Stomach smooth muscle (tissue), 2 donors: ENCODE results near the gene PKHD1.

Experiments
- H3K27ac ChIP-seq: one replicate; pipeline ENCODE4 v1.7.0; 2013; ENCODE audit warnings: mild to moderate bottlenecking, low read length, inconsistent platforms
- H3K27me3 ChIP-seq, 2 donors: one replicate each; pipeline ENCODE4 v1.7.0; 2013; ENCODE audit warnings: low read length in 2 of 2; ENCODE audit not compliant: insufficient read depth in 2 of 2, control insufficient read depth in 1 of 2
- H3K36me3 ChIP-seq, 2 donors: one replicate each; pipeline ENCODE4 v1.7.0; 2013; ENCODE audit warnings: low read length in 2 of 2; ENCODE audit not compliant: control insufficient read depth in 2 of 2, insufficient read depth in 2 of 2
- H3K4me1 ChIP-seq: one replicate; pipeline ENCODE4 v1.7.0; 2013; ENCODE audit warnings: low read length; ENCODE audit not compliant: control insufficient read depth, insufficient read depth
- H3K4me3 ChIP-seq, 2 donors: one replicate each; pipeline ENCODE4 v1.7.0; 2013; ENCODE audit warnings: low read length in 2 of 2
- H3K9ac ChIP-seq, 2 donors: one replicate each; pipeline ENCODE4 v1.7.0; 2013; ENCODE audit warnings: low read length in 2 of 2, mild to moderate bottlenecking in 1 of 2
- H3K9me3 ChIP-seq, 2 donors: one replicate each; pipeline ENCODE4 v1.7.0; 2013; ENCODE audit warnings: low read length in 2 of 2; ENCODE audit not compliant: control insufficient read depth in 2 of 2
- donor health status: healthy.
- donor health status: Pancreatic carcinoma.

PKHD1 gene

GRCh38 chr6:51901766-51902764, 185.3 kb downstream of the PKHD1 start:
- H3K4me3 ChIP-seq: no peak overlapping the region
- no peak overlapping the region for H3K9ac ChIP-seq
- H3K4me1 ChIP-seq: no peaks in the 10 kb centered on the region
- no peaks in the 10 kb centered on the region for H3K36me3 ChIP-seq
- no peak overlapping the region for H3K27ac ChIP-seq
- no peaks in the 10 kb centered on the region for H3K27me3 ChIP-seq
- H3K9me3 ChIP-seq: no peaks in the 10 kb centered on the region

GRCh38 chr6:51893366-51893765, 194.0 kb downstream of the PKHD1 start:
- no peak overlapping the region for H3K27ac ChIP-seq
- no peaks in the 10 kb centered on the region for H3K4me1 ChIP-seq
- no peaks in the 10 kb centered on the region for H3K9me3 ChIP-seq
- H3K4me3 ChIP-seq: no peak overlapping the region
- H3K27me3 ChIP-seq: no peaks in the 10 kb centered on the region
- H3K9ac ChIP-seq: no peak overlapping the region
- H3K36me3 ChIP-seq: no peaks in the 10 kb centered on the region

- no peaks in the 10 kb centered on the region for H3K36me3 ChIP-seq
- H3K4me1 ChIP-seq: no peaks in the 10 kb centered on the region
- no peaks in the 10 kb centered on the region for H3K9me3 ChIP-seq
- no peaks in the 10 kb centered on the region for H3K27me3 ChIP-seq
- H3K9ac ChIP-seq: no peak overlapping the region
- H3K4me3 ChIP-seq: no peak overlapping the region
- no peak overlapping the region for H3K27ac ChIP-seq
These were observed 194.7 kb downstream of the PKHD1 start for GRCh38 chr6:51892750-51893149.

GRCh38 chr6:51892339-51892738, 195.1 kb downstream of the PKHD1 start:
- Histone ChIP-seq H3K4me1 (no peaks in the 10 kb centered on the region), H3K9me3 (no peaks in the 10 kb centered on the region), H3K9ac (no peak overlapping the region), H3K27ac (no peak overlapping the region), H3K4me3 (no peak overlapping the region), H3K36me3 (no peaks in the 10 kb centered on the region), H3K27me3 (no peaks in the 10 kb centered on the region)

GRCh38 chr6:51891784-51892183, 195.6 kb downstream of the PKHD1 start:
- Histone ChIP-seq H3K4me3 (no peak overlapping the region), H3K27ac (no peak overlapping the region), H3K9ac (no peak overlapping the region), H3K9me3 (no peaks in the 10 kb centered on the region), H3K4me1 (no peaks in the 10 kb centered on the region), H3K27me3 (no peaks in the 10 kb centered on the region), H3K36me3 (no peaks in the 10 kb centered on the region)

- Histone ChIP-seq H3K27me3 (no peaks in the 10 kb centered on the region), H3K4me3 (no peak overlapping the region)
These were observed 199.6 kb downstream of the PKHD1 start for GRCh38 chr6:51887859-51888258.

GRCh38 chr6:51885957-51886356, 201.5 kb downstream of the PKHD1 start:
- Histone ChIP-seq H3K27ac (no peak overlapping the region), H3K9me3 (no peaks in the 10 kb centered on the region), H3K4me1 (no peaks in the 10 kb centered on the region), H3K4me3 (no peak overlapping the region), H3K27me3 (no peaks in the 10 kb centered on the region), H3K9ac (no peak overlapping the region), H3K36me3 (no peaks in the 10 kb centered on the region)

More at GRCh38 chr6:51887859-51888258, 199.6 kb downstream of the PKHD1 start:
- Histone ChIP-seq H3K9ac (no peak overlapping the region), H3K4me1 (no peaks in the 10 kb centered on the region), H3K27ac (no peak overlapping the region), H3K36me3 (no peaks in the 10 kb centered on the region), H3K9me3 (no peaks in the 10 kb centered on the region)

- Histone ChIP-seq H3K9ac (no peak overlapping the region), H3K36me3 (no peaks in the 10 kb centered on the region), H3K27me3 (no peaks in the 10 kb centered on the region), H3K27ac (no peak overlapping the region), H3K9me3 (peaks cover 0 to 3% of the 10 kb centered on the region in 2 donors), H3K4me1 (no peaks in the 10 kb centered on the region), H3K4me3 (no peak overlapping the region)
These were observed 218.6 kb downstream of the PKHD1 start for GRCh38 chr6:51868591-51869355.

- no peak overlapping the region for H3K4me3 ChIP-seq
- H3K27me3 ChIP-seq: no peaks in the 10 kb centered on the region
- H3K27ac ChIP-seq: no peak overlapping the region
- no peak overlapping the region for H3K9ac ChIP-seq
- no peaks in the 10 kb centered on the region for H3K36me3 ChIP-seq
- peaks cover 0 to 3% of the 10 kb centered on the region in 2 donors for H3K9me3 ChIP-seq
- no peaks in the 10 kb centered on the region for H3K4me1 ChIP-seq
These were observed 220.5 kb downstream of the PKHD1 start for GRCh38 chr6:51866867-51867266.

GRCh38 chr6:51865996-51866395, 221.4 kb downstream of the PKHD1 start:
- Histone ChIP-seq H3K27me3 (no peaks in the 10 kb centered on the region), H3K4me1 (no peaks in the 10 kb centered on the region), H3K9ac (no peak overlapping the region), H3K36me3 (no peaks in the 10 kb centered on the region), H3K4me3 (no peak overlapping the region), H3K9me3 (peaks cover 0 to 3% of the 10 kb centered on the region in 2 donors), H3K27ac (no peak overlapping the region)
